ENCODE results near the gene ATP8A2.

Gene ATP8A2

DNA sequence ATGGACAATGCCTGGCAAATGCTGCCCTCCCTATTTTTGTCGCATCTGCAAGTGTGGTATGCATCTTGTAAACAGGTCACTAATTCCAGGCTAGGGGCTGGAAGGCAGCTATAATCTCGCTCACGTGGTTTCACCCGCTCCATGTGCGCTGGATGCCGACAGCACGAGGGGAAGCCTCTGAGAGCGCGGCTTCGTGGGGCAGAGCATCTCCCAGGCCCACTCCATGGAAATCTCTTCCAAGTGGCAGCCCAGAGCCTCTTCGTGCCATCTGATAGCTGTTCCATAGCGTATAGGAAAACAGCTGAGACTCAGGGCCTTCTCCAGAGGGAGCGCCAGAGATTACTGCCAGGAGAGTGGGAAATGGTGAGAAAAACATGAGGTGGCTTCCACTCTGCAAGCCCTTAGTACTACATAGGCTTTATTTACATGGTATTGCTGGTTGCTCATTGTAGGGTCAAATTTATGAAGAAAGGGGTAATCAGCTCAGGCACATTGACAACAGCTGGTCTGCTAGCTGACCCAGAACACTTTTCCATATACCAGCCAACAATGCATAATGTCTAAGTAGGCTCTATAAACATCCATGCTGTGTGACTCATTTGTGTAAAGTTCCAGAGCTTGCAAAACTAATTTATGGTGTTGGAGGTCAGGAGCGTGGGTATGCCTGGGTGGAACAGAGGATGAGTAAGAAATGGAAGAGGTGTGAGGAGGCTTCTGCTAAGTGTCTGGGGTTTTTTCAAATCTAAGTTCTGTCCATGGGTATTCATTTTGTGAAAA, 514.9 kb downstream of the ATP8A2 start:
- peaks cover 18% of the 10 kb centered on the region for H3K4me1 ChIP-seq (ENCODE audit: insufficient read depth, low read length)
- H3K27me3 ChIP-seq (ENCODE audit: insufficient read depth, low read length) = no peaks in the 10 kb centered on the region
- no peak overlapping the region for H3K4me3 ChIP-seq (ENCODE audit: low read length)
- no peaks in the 10 kb centered on the region for H3K9me3 ChIP-seq (ENCODE audit: insufficient read depth, low read depth, low read length)
- H3K9ac ChIP-seq (ENCODE audit: low read depth, low read length) = no peak overlapping the region
- H3K27ac ChIP-seq (ENCODE audit: low read depth, low read length) = no peak overlapping the region
- 94% methylated on average over 14 of the region's 14 CpGs for WGBS
- no peaks in the 10 kb centered on the region for H3K36me3 ChIP-seq (ENCODE audit: insufficient read depth, low read length)

DNA sequence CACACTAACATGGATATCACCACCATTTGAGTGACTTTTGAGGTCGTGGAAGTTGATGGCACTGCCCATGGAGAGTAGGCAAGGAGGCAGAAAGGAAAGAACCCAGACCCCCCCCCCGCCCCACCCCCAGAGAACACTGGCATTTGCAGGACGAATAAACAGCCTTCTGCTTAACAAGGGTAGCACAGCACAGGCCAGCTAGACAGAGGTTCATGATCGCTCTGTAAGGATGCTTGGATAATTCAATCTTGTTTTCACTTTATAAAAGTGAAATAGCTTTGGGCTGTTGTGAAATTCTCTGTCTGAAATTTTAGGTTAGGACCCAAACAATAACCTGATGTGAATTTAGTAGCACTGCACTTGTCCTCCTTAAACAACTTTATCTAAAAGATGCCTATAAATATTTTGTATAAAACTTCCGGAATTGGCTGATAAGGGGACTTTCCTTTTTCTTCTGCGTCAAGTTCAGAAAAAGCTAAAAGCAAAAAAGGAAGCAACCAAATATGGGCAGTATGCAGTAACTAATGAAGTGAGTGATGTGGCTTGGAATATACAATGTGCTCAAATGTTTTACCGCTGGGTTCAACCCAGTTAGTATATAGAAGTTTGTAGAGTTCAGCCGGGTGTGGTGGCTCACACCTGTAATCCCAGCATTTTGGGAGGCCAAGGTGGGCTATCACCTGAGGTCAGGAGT, 516.3 kb downstream of the ATP8A2 start:
- H3K9me3 ChIP-seq (ENCODE audit: insufficient read depth, low read depth, low read length) = no peaks in the 10 kb centered on the region
- 95% methylated on average over 7 of the region's 8 CpGs for WGBS
- H3K27ac ChIP-seq (ENCODE audit: low read depth, low read length) = no peak overlapping the region
- H3K36me3 ChIP-seq (ENCODE audit: insufficient read depth, low read length) = no peaks in the 10 kb centered on the region
- H3K4me3 ChIP-seq (ENCODE audit: low read length) = no peak overlapping the region
- H3K4me1 ChIP-seq (ENCODE audit: insufficient read depth, low read length) = peaks cover 3% of the 10 kb centered on the region
- H3K9ac ChIP-seq (ENCODE audit: low read depth, low read length) = no peak overlapping the region
- no peaks in the 10 kb centered on the region for H3K27me3 ChIP-seq (ENCODE audit: insufficient read depth, low read length)

DNA sequence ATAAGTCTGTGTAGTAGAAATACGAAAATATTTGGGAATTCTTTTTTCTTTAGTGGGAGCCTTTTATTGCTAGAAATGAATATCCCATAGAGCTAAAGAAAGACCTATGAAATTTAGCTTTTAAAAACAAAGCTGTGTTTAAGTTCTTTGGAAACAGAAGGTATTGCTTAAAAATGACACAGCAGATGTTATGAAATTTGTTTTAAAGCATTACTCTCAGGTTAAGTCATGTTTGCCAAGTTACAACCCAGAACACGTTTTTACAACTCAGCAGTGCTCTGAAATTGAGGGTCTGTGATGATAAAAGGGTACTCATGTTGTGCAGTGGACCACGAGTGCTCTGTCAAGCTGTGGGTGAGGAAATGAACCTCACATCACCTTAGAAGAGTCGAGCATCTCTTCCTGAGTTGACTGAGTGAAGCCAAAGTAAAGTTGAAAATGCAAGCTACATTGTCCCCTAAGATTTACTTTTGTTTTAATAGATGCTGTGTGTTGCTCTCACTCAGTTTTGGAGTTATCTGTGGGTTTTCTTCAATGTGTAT, 519.0 kb downstream of the ATP8A2 start:
- Histone ChIP-seq H3K9ac (ENCODE audit: low read depth, low read length) (no peak overlapping the region), H3K27me3 (ENCODE audit: insufficient read depth, low read length) (no peaks in the 10 kb centered on the region), H3K4me1 (ENCODE audit: insufficient read depth, low read length) (no peaks in the 10 kb centered on the region), H3K27ac (ENCODE audit: low read depth, low read length) (no peak overlapping the region), H3K9me3 (ENCODE audit: insufficient read depth, low read depth, low read length) (no peaks in the 10 kb centered on the region), H3K4me3 (ENCODE audit: low read length) (no peak overlapping the region), H3K36me3 (ENCODE audit: insufficient read depth, low read length) (no peaks in the 10 kb centered on the region)
- 96% methylated on average over 4 of the region's 4 CpGs for WGBS

DNA sequence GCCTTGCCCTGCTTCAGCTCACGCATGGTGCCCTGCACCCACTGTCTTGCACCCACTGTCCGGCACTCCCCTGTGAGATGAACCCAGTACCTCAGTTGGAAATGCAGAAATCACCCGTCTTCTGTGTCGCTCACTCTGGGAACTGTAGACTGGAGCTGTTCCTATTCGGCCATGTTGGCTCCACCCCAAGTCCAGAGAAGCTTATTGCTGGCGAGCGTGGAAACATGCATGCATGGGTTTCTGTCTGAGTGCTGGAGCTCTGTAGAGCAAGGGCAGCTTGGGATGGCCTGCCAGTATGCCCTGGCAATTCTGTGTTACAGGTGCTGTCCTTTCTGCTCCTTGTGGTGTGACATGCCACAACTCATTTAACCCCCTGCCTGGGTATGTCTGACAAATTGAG, 527.2 kb downstream of the ATP8A2 start:
- Histone ChIP-seq H3K4me3 (ENCODE audit: low read length) (no peak overlapping the region), H3K4me1 (ENCODE audit: insufficient read depth, low read length) (0 out of 2 replicates have a peak, but pooled peaks cover 7% of the 10 kb centered on the region), H3K27ac (ENCODE audit: low read depth, low read length) (no peak overlapping the region), H3K9me3 (ENCODE audit: insufficient read depth, low read depth, low read length) (peaks cover 23% of the 10 kb centered on the region), H3K27me3 (ENCODE audit: insufficient read depth, low read length) (no peaks in the 10 kb centered on the region), H3K9ac (ENCODE audit: low read depth, low read length) (no peak overlapping the region), H3K36me3 (ENCODE audit: insufficient read depth, low read length) (no peaks in the 10 kb centered on the region)
- 97% methylated on average over 7 of the region's 7 CpGs for WGBS

DNA sequence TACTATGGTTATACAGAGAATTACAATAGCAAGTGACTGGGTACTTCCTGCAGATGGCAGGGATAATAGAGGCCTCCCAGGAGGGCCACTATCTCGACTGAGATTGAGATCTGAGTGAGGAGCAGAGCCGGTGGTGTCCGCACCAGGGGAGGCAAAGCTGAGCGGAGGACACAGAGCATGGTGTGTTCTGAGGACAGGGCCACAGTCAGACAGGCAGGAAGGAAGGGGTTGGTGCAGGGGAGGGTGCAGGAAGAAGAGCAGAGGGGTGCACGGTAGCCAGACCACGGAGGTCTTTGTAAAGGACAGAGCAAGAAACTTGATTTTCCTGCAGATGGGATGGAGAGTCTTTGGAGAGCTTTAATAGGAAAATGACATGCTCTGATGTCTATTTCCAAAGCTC, 527.7 kb downstream of the ATP8A2 start:
- no peaks in the 10 kb centered on the region for H3K27me3 ChIP-seq (ENCODE audit: insufficient read depth, low read length)
- H3K4me1 ChIP-seq (ENCODE audit: insufficient read depth, low read length) = 0 out of 2 replicates have a peak, but pooled peaks cover 7% of the 10 kb centered on the region
- no peaks in the 10 kb centered on the region for H3K36me3 ChIP-seq (ENCODE audit: insufficient read depth, low read length)
- no peak overlapping the region for H3K4me3 ChIP-seq (ENCODE audit: low read length)
- no peak overlapping the region for H3K27ac ChIP-seq (ENCODE audit: low read depth, low read length)
- peaks cover 23% of the 10 kb centered on the region for H3K9me3 ChIP-seq (ENCODE audit: insufficient read depth, low read depth, low read length)
- no peak overlapping the region for H3K9ac ChIP-seq (ENCODE audit: low read depth, low read length)
- 92% methylated on average over 6 of the region's 6 CpGs for WGBS

DNA sequence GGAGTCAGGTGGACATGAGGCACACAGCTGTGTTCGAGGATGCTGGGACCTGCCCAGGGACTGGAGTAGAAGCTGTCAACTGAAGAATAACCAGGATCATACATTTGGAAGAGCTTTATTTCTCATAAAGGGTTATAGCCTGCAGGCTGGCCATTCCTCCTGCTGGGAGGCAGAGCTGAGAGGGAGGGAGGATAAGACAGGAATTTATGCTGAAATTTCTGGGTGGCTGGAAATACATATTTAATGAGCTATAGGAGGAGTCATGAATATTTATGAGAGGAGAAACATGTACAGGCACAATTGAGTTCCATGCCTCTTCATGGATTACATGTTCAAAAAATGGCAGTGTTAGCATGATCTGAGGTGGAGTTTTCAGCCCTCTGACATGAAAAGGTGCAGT, 528.2 kb downstream of the ATP8A2 start:
- no peaks in the 10 kb centered on the region for H3K27me3 ChIP-seq (ENCODE audit: insufficient read depth, low read length)
- no peak overlapping the region for H3K4me3 ChIP-seq (ENCODE audit: low read length)
- H3K27ac ChIP-seq (ENCODE audit: low read depth, low read length) = no peak overlapping the region
- H3K4me1 ChIP-seq (ENCODE audit: insufficient read depth, low read length) = 0 out of 2 replicates have a peak, but pooled peaks cover 7% of the 10 kb centered on the region
- 96% methylated on average over 1 of the region's 1 CpG for WGBS
- H3K36me3 ChIP-seq (ENCODE audit: insufficient read depth, low read length) = no peaks in the 10 kb centered on the region
- peaks cover 23% of the 10 kb centered on the region for H3K9me3 ChIP-seq (ENCODE audit: insufficient read depth, low read depth, low read length)
- no peak overlapping the region for H3K9ac ChIP-seq (ENCODE audit: low read depth, low read length)

DNA sequence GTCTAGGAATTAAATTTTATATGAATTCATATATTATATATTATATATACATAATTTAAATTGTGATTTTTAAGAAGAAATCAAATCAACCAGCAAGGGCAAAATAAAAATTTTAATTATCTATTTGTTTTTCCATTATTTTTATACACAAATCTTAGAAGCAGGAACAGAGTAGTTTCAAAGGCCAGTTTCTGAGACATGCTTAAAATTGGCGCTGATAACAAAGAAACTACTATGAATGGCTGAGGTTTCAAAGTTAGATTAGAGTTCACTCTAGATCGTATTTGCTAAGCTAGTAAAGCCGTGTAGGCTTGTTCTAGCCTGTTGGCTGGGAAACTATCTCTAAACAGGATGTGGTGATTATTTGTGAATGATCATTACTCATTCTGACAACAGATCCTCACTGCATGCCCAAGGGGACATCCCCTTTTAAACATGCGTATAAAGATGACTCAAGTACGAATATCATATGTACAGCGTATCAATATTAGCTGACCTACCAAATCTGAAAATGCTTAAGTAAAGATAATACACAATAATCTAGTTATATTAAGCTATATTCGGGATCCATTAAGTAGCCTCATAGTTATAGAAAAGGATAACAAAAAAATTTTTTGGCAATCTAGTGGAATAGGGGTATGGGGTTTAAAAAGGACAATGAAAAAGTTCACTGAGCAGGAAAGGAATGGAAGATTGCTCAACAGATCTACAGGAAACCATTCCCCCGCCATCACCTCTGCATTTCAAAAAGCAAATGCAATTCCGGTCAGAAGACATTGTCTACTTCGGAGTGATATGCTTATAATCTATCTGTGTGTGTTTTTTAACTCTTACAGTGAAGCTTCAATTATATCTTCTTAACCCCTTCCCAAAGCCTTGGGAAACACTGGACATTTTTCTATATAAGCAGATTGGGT, 529.9 kb downstream of the ATP8A2 start:
- Histone ChIP-seq H3K9ac (ENCODE audit: low read depth, low read length) (no peak overlapping the region), H3K9me3 (ENCODE audit: insufficient read depth, low read depth, low read length) (peaks cover 23% of the 10 kb centered on the region), H3K36me3 (ENCODE audit: insufficient read depth, low read length) (no peaks in the 10 kb centered on the region), H3K4me1 (ENCODE audit: insufficient read depth, low read length) (0 out of 2 replicates have a peak, but pooled peaks cover 7% of the 10 kb centered on the region), H3K4me3 (ENCODE audit: low read length) (no peak overlapping the region), H3K27ac (ENCODE audit: low read depth, low read length) (no peak overlapping the region), H3K27me3 (ENCODE audit: insufficient read depth, low read length) (peaks cover 12% of the 10 kb centered on the region; the same call in 1 of the 2 replicates)
- WGBS = 95% methylated on average over 8 of the region's 10 CpGs

DNA sequence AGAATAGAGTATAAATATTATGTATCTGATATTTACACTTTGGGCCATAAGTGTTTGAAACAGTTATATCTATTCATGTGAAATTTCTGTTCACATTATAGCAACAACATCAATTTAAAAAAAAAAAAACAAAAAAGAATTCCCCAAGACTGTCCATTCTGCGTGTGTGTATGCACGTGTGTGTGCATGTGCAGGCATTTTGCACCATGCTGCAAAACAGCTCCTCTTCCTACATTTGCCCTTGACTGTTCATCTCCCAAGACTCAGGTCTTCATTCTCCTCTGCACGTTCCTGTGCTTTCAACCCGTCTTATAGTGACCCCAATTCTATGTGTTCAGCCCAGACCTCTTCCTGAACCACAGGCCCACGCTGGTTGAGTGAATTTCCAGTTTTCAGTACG, 530.7 kb downstream of the ATP8A2 start:
- Histone ChIP-seq H3K4me3 (ENCODE audit: low read length) (no peak overlapping the region), H3K9me3 (ENCODE audit: insufficient read depth, low read depth, low read length) (peaks cover 23% of the 10 kb centered on the region), H3K4me1 (ENCODE audit: insufficient read depth, low read length) (0 out of 2 replicates have a peak, but pooled peaks cover 7% of the 10 kb centered on the region), H3K9ac (ENCODE audit: low read depth, low read length) (no peak overlapping the region), H3K36me3 (ENCODE audit: insufficient read depth, low read length) (no peaks in the 10 kb centered on the region), H3K27ac (ENCODE audit: low read depth, low read length) (no peak overlapping the region), H3K27me3 (ENCODE audit: insufficient read depth, low read length) (peaks cover 12% of the 10 kb centered on the region; the same call in 1 of the 2 replicates)
- WGBS = 98% methylated on average over 6 of the region's 6 CpGs

DNA sequence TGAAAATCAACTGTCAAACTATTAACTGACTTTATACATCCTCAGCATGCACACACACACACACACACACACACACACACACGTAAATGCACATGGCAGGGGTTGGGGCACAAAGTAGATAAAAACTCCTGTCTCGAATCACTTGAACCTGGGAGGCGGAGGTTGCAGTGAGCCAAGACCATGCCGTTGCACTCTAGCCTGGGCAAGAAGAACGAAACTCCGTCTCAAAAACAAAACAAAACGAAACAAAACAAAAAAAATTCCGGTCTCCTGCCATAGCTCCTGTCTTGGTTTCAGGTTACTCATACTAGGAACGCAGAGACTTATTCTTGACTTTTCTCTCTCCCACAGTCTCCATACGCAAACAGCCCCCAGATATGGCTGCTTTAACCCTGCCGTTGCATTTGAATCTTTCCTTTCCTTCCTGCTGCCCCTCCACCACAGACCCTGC, 531.1 kb downstream of the ATP8A2 start:
- WGBS = 87% methylated on average over 11 of the region's 11 CpGs
- Histone ChIP-seq H3K4me3 (ENCODE audit: low read length) (no peak overlapping the region), H3K9ac (ENCODE audit: low read depth, low read length) (no peak overlapping the region), H3K9me3 (ENCODE audit: insufficient read depth, low read depth, low read length) (peaks cover 23% of the 10 kb centered on the region), H3K36me3 (ENCODE audit: insufficient read depth, low read length) (no peaks in the 10 kb centered on the region), H3K27me3 (ENCODE audit: insufficient read depth, low read length) (peaks cover 12% of the 10 kb centered on the region; the same call in 1 of the 2 replicates), H3K27ac (ENCODE audit: low read depth, low read length) (no peak overlapping the region), H3K4me1 (ENCODE audit: insufficient read depth, low read length) (0 out of 2 replicates have a peak, but pooled peaks cover 7% of the 10 kb centered on the region)

DNA sequence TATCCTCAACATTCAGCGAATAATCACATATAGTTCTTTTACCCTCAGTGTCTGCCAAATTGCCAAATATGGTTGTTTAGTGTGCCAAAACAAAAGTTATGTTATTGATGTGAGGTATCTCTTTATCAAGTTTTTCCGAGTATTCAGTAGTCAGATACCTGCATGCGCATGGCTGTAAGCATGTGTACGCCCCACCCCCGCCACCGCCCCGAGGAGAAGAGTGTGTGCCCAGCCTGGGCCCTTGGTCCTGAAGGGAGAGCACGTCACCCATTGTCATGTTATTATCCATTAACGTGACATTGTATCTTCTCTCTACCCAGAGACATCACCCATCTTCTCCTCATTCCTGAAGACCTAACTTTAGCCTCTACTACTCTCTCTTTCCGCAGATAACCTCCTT, 533.1 kb downstream of the ATP8A2 start:
- H3K9ac ChIP-seq (ENCODE audit: low read depth, low read length) = no peak overlapping the region
- 94% methylated on average over 10 of the region's 10 CpGs for WGBS

More for the DNA sequence above, 533.1 kb downstream of the ATP8A2 start:
- peaks cover 6% of the 10 kb centered on the region for H3K9me3 ChIP-seq (ENCODE audit: insufficient read depth, low read depth, low read length)
- H3K36me3 ChIP-seq (ENCODE audit: insufficient read depth, low read length) = no peaks in the 10 kb centered on the region
- H3K27ac ChIP-seq (ENCODE audit: low read depth, low read length) = no peak overlapping the region
- H3K27me3 ChIP-seq (ENCODE audit: insufficient read depth, low read length) = peaks cover 15% of the 10 kb centered on the region; the same call in 1 of the 2 replicates
- peaks cover 25% of the 10 kb centered on the region for H3K4me1 ChIP-seq (ENCODE audit: insufficient read depth, low read length)
- no peak overlapping the region for H3K4me3 ChIP-seq (ENCODE audit: low read length)
